Thymus (tissue), 11 donors: ENCODE data around the gene OSM. TPM values are rescaled to one million over a fixed set of nuclear protein-coding genes. Genes with fewer than 3 reads are reported as not detected.
"Not testable (repeated sequence)": the region's sequence is repeated elsewhere in the genome, so short reads cannot be mapped to it uniquely, and the experiment has no call there.

Experiments
- DNase-seq, 9 donors: peaks; one replicate each; pipeline ENCODE4 v3.0.0-alpha.2; 2013; ENCODE audit warnings: low spot score in 9 of 9, low read depth in 6 of 9, missing footprints in 1 of 9
- H3K27ac ChIP-seq, 2 donors: one replicate each; pipeline ENCODE4 v1.5.1; 2013; ENCODE audit warnings: control low read depth in 1 of 2, low read depth in 1 of 2, low read length in 1 of 2, mild to moderate bottlenecking in 1 of 2, moderate library complexity in 1 of 2
- H3K27me3 ChIP-seq, 2 donors: one replicate each; pipeline ENCODE4 v1.5.1; 2013; ENCODE audit warnings: low read length in 1 of 2; ENCODE audit not compliant: control insufficient read depth in 2 of 2, insufficient read depth in 1 of 2
- H3K36me3 ChIP-seq, 2 donors: one replicate each; pipeline ENCODE4 v1.5.1; 2013; ENCODE audit warnings: low read length in 1 of 2, mild to moderate bottlenecking in 1 of 2, moderate library complexity in 1 of 2; ENCODE audit not compliant: control insufficient read depth in 2 of 2, insufficient read depth in 2 of 2
- H3K4me1 ChIP-seq, 2 donors: one replicate each; pipeline ENCODE4 v1.5.1; 2013; ENCODE audit warnings: low read length in 2 of 2; ENCODE audit not compliant: control insufficient read depth in 2 of 2, insufficient read depth in 2 of 2
- H3K4me3 ChIP-seq, 2 donors: one replicate each; pipeline ENCODE4 v1.5.1; 2013; ENCODE audit warnings: low read length in 2 of 2, control low read depth in 1 of 2, mild to moderate bottlenecking in 1 of 2
- H3K9me3 ChIP-seq, 2 donors: one replicate each; pipeline ENCODE4 v1.5.1; 2013; ENCODE audit warnings: low read length in 1 of 2, mild to moderate bottlenecking in 1 of 2; ENCODE audit not compliant: control insufficient read depth in 2 of 2, insufficient read depth in 1 of 2
- WGBS: extraction: QIAGEN DNeasy Blood & Tissue Kit; methylation state at CpG from one replicate; pipeline ENCODE4 v1.1.7; 2013; 5-methylcytosine and 5-hydroxymethylcytosine counted together
- polyA plus RNA-seq: library from polyadenylated mRNA; stranded (reverse); fragments of 200-250 nt; gene quantifications from one replicate; pipeline ENCODE4 v1.2.3, GENCODE V29; 2013
- total RNA-seq: library from RNA; stranded (reverse); fragments of 120-200 nt; gene quantifications from one replicate; pipeline ENCODE4 v1.2.4, GENCODE V29; 2013
- donor health status: healthy.

Gene OSM
- total and polyA plus RNA-seq, 2 donors, result 1.9 to 6.0 TPM

DNA sequence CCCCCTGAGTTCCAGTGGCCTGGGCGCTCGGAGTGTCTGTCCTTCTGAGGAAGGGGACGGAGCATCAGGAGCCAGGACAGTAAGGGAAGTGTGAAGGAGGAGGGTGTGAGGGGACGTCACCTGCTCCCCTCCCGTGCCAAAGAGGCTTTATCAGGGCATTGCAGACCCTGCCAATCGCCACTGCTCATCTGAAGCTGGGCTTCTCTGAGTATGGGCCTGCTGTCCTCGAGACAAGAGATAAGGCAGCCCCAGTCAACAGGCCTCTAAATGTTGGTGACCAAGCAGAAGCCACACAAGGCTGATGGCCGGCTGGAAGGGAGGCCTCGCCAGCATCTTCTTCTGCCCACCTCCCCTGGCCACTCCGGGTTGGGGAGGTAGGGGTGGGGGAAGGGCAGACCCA, 49.9 kb downstream of the OSM start:
- Histone ChIP-seq H3K9me3 (peaks cover 0 to 4% of the 10 kb centered on the region in 2 donors), H3K4me1 (peaks cover 14 to 44% of the 10 kb centered on the region in 2 donors), H3K4me3 (no peak overlapping the region), H3K27me3 (no peaks in the 10 kb centered on the region), H3K27ac (no peak overlapping the region), H3K36me3 (no peaks in the 10 kb centered on the region)
- DNase-seq, result no peak
- WGBS, result 96% methylated on average over 10 of the region's 10 CpGs

DNA sequence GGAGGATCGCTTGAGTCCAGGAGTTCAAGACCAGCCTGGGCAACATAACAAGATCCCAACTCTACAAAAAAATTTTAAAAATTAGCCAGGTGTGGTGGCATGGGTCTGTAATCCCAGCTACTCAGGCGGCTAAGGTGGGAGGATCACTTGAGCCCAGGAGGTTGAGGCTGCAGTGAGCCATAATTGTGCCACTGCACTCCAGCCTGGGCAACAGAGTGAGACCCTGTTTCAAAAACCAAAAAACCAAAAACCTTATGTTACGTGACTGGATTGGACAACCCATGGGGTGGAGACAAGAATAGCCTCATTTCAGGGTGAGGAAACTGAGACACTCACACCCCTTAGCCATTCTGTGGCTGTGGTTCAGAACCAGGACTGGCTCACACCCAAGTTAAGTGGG, 50.4 kb downstream of the OSM start:
- 99% methylated on average over 3 of the region's 3 CpGs for WGBS
- not testable (repeated sequence) for H3K27ac ChIP-seq, DNase-seq, H3K9me3 ChIP-seq, H3K36me3 ChIP-seq, H3K27me3 ChIP-seq, H3K4me3 ChIP-seq
- peaks cover 11 to 39% of the 10 kb centered on the region in 2 donors for H3K4me1 ChIP-seq

DNA sequence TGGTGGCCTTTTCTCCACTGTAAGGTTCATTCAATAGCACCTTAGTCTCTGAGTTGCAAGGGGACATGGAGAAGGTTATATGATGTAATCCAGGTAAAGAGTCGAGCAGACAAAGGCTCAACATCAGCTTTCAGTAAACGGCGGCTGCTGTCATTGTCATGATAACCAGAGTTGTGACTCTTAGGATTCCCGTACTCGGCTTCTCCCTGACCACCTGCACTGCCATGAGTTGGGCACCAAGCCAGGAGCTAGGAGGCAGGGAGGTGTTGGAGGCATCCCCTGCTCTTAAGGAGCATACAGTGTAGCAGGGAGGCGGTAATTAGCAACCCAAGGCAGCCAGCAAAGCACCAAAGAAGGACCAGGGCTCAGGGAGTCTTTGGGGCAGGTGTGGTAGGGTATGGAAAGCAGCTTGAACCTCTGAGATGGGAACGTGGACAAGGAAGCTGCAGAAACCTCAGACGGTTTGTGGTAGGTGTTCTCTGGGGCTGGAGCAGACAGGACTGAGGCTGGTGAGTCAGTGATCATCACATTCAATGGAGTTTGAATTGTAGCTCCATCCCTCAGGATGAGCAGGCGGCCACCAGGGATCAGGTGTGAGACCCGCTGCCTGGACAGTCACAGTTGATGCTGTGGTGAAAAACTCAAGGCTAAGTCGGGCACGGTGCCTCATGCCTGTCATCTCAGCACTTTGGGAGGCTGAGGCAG, 51.8 kb downstream of the OSM start:
- no peaks in the 10 kb centered on the region for H3K27me3 ChIP-seq
- no peak for DNase-seq
- 56% methylated on average over 12 of the region's 12 CpGs for WGBS
- H3K36me3 ChIP-seq, result no peaks in the 10 kb centered on the region
- no peak overlapping the region for H3K27ac ChIP-seq
- peaks cover 0 to 25% of the 10 kb centered on the region in 2 donors for H3K4me1 ChIP-seq
- H3K4me3 ChIP-seq, result no peak overlapping the region
- H3K9me3 ChIP-seq, result peaks cover 0 to 4% of the 10 kb centered on the region in 2 donors

DNA sequence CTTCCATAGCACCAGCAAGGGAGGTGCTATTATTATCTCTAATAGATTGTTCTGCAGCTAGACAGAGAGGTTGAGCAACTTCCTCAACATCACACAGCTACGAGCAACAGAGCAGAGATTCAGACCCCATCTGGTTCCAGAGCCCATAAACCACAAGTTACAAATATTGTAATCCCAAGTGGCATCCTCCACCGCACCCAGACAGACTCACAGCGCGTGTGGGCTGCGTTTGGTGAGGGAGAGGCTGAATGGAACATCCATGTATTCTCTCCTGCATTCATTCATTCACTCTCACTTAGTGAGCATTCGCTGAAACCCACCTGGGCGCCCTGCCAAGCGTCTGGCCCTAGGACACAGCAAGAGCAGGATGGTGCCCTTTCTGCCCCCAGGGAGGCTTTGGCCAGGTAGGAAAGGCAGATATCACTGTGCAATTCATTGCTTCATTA, 53.6 kb downstream of the OSM start:
- Histone ChIP-seq H3K4me3 (no peak overlapping the region), H3K27me3 (no peaks in the 10 kb centered on the region), H3K4me1 (peaks cover 0 to 38% of the 10 kb centered on the region in 2 donors), H3K27ac (no peak overlapping the region), H3K36me3 (no peaks in the 10 kb centered on the region), H3K9me3 (peaks cover 0 to 4% of the 10 kb centered on the region in 2 donors)
- 89% methylated on average over 8 of the region's 8 CpGs for WGBS
- no peak for DNase-seq

Other genes with a start within 250 kb of the OSM start
- 0.09 TPM for gene HORMAD2, start 186.4 kb downstream of the OSM start, total RNA-seq
- 0.11 TPM for gene HORMAD2, start 186.4 kb downstream of the OSM start, polyA plus RNA-seq
- gene LIF, start 20.1 kb downstream of the OSM start, total RNA-seq, result 0.90 TPM
- gene LIF, start 20.1 kb downstream of the OSM start, polyA plus RNA-seq, result 0.21 TPM
- 12.8 TPM for gene CASTOR1, start 22.7 kb upstream of the OSM start, total RNA-seq
- 19.6 TPM for gene CASTOR1, start 22.7 kb upstream of the OSM start, polyA plus RNA-seq
- 25.6 TPM for gene TBC1D10A, start 60.1 kb upstream of the OSM start, total RNA-seq
- 39.0 TPM for gene TBC1D10A, start 60.1 kb upstream of the OSM start, polyA plus RNA-seq
- gene SF3A1, start 90.0 kb upstream of the OSM start, total RNA-seq, result 26.9 TPM
- 25.7 TPM for gene SF3A1, start 90.0 kb upstream of the OSM start, polyA plus RNA-seq
- 2.1 TPM for gene CCDC157, start 90.2 kb upstream of the OSM start, total RNA-seq
- gene CCDC157, start 90.2 kb upstream of the OSM start, polyA plus RNA-seq, result 3.2 TPM
- gene RNF215, start 120.6 kb upstream of the OSM start, total RNA-seq, result 6.4 TPM
- gene RNF215, start 120.6 kb upstream of the OSM start, polyA plus RNA-seq, result 11.1 TPM
- gene SEC14L2, start 130.2 kb upstream of the OSM start, total RNA-seq, result 7.2 TPM
- 6.2 TPM for gene SEC14L2, start 130.2 kb upstream of the OSM start, polyA plus RNA-seq
- 23.9 TPM for gene MTFP1, start 158.9 kb upstream of the OSM start, total RNA-seq
- 11.1 TPM for gene MTFP1, start 158.9 kb upstream of the OSM start, polyA plus RNA-seq
- 0.05 TPM for gene SEC14L3, start 205.2 kb upstream of the OSM start, total RNA-seq
- 0.07 TPM for gene SEC14L3, start 205.2 kb upstream of the OSM start, polyA plus RNA-seq
- gene SEC14L4, start 238.8 kb upstream of the OSM start, total RNA-seq, result 0.09 TPM
- gene SEC14L4, start 238.8 kb upstream of the OSM start, polyA plus RNA-seq, result 0.05 TPM